Subcutaneous abdominal adipose tissue (tissue), 5 donors: Measurements from ENCODE around the gene ZNF48.

Source experiments
- H3K27ac ChIP-seq: one replicate; pipeline ENCODE4 v1.7.0; 2013; ENCODE audit warnings: low read depth, mild to moderate bottlenecking, inconsistent platforms, low read length, moderate library complexity
- H3K27me3 ChIP-seq, 5 donors: one replicate each; pipeline ENCODE4 v1.7.0; 2013; ENCODE audit warnings: low read length in 5 of 5, inconsistent platforms in 1 of 5; ENCODE audit not compliant: control insufficient read depth in 5 of 5, insufficient read depth in 4 of 5
- H3K36me3 ChIP-seq, 5 donors: one replicate each; pipeline ENCODE4 v1.7.0; 2013; ENCODE audit warnings: low read length in 5 of 5; ENCODE audit not compliant: control insufficient read depth in 5 of 5, insufficient read depth in 5 of 5
- H3K4me1 ChIP-seq, 5 donors: one replicate each; pipeline ENCODE4 v1.7.0; 2013; ENCODE audit warnings: low read length in 5 of 5, mild to moderate bottlenecking in 3 of 5, moderate library complexity in 1 of 5; ENCODE audit not compliant: control insufficient read depth in 5 of 5, insufficient read depth in 5 of 5
- H3K4me3 ChIP-seq, 5 donors: one replicate each; pipeline ENCODE4 v1.7.0; 2013; ENCODE audit warnings: low read length in 5 of 5, low read depth in 1 of 5
- H3K9ac ChIP-seq, 5 donors: one replicate each; pipeline ENCODE4 v1.7.0; 2013; ENCODE audit warnings: low read length in 5 of 5, mild to moderate bottlenecking in 4 of 5, moderate library complexity in 3 of 5
- H3K9me3 ChIP-seq, 5 donors: one replicate each; pipeline ENCODE4 v1.7.0; 2013; ENCODE audit warnings: low read length in 5 of 5; ENCODE audit not compliant: control insufficient read depth in 5 of 5
- donor health status: healthy.
- donor health status: healthy.
- donor health status: healthy.
- donor health status: healthy.
- donor health status: healthy.

ZNF48 gene

GRCh38 chr16:30357715-30358576 lies 37.3 kb upstream of the ZNF48 start:
- H3K4me1 ChIP-seq = peaks cover 7 to 42% (median 34%) of the 10 kb centered on the region in 5 donors
- no peak overlapping the region for H3K4me3 ChIP-seq
- no peak overlapping the region for H3K27ac ChIP-seq
- H3K27me3 ChIP-seq = peaks cover 0 to 4% (median 0%) of the 10 kb centered on the region in 5 donors
- H3K9ac ChIP-seq = no peak overlapping the region
- H3K36me3 ChIP-seq = peaks cover 0 to 58% (median 48%) of the 10 kb centered on the region in 5 donors
- H3K9me3 ChIP-seq = no peaks in the 10 kb centered on the region

- Histone ChIP-seq H3K27me3 (peaks cover 0 to 4% (median 0%) of the 10 kb centered on the region in 5 donors), H3K4me3 (no peak overlapping the region), H3K9me3 (no peaks in the 10 kb centered on the region), H3K9ac (no peak overlapping the region), H3K27ac (no peak overlapping the region), H3K4me1 (peaks cover 7 to 37% (median 31%) of the 10 kb centered on the region in 5 donors), H3K36me3 (peaks cover 0 to 57% (median 49%) of the 10 kb centered on the region in 5 donors)
Observed at GRCh38 chr16:30358577-30358936, 36.7 kb upstream of the ZNF48 start.

GRCh38 chr16:30358990-30359870 lies 36.0 kb upstream of the ZNF48 start:
- peaks cover 0 to 4% (median 0%) of the 10 kb centered on the region in 5 donors for H3K27me3 ChIP-seq
- H3K27ac ChIP-seq = no peak overlapping the region
- no peak overlapping the region for H3K9ac ChIP-seq
- peaks cover 0 to 58% (median 50%) of the 10 kb centered on the region in 5 donors for H3K36me3 ChIP-seq
- H3K4me3 ChIP-seq = no peak overlapping the region
- peaks cover 7 to 30% (median 26%) of the 10 kb centered on the region in 5 donors for H3K4me1 ChIP-seq
- no peaks in the 10 kb centered on the region for H3K9me3 ChIP-seq

GRCh38 chr16:30359871-30360170 lies 35.4 kb upstream of the ZNF48 start:
- no peak overlapping the region for H3K4me3 ChIP-seq
- no peak overlapping the region for H3K9ac ChIP-seq
- peaks cover 5 to 25% (median 20%) of the 10 kb centered on the region in 5 donors for H3K4me1 ChIP-seq
- no peaks in the 10 kb centered on the region for H3K9me3 ChIP-seq
- H3K27ac ChIP-seq = no peak overlapping the region
- H3K36me3 ChIP-seq = peaks cover 0 to 64% (median 56%) of the 10 kb centered on the region in 5 donors
- H3K27me3 ChIP-seq = peaks cover 0 to 4% (median 0%) of the 10 kb centered on the region in 5 donors

- Histone ChIP-seq H3K9ac (no peak overlapping the region), H3K4me3 (no peak overlapping the region), H3K27ac (no peak overlapping the region), H3K9me3 (no peaks in the 10 kb centered on the region), H3K4me1 (peaks cover 0 to 14% (median 12%) of the 10 kb centered on the region in 5 donors), H3K36me3 (peaks cover 0 to 75% (median 61%) of the 10 kb centered on the region in 5 donors), H3K27me3 (no peaks in the 10 kb centered on the region)
Observed at GRCh38 chr16:30361180-30361579, 34.0 kb upstream of the ZNF48 start.

GRCh38 chr16:30365200-30365599 lies 30.0 kb upstream of the ZNF48 start:
- H3K4me1 ChIP-seq = peaks cover 14 to 35% (median 34%) of the 10 kb centered on the region in 5 donors
- H3K36me3 ChIP-seq = peaks cover 0 to 41% (median 32%) of the 10 kb centered on the region in 5 donors
- no peak overlapping the region for H3K27ac ChIP-seq
- no peaks in the 10 kb centered on the region for H3K9me3 ChIP-seq
- no peak overlapping the region for H3K9ac ChIP-seq
- no peak overlapping the region for H3K4me3 ChIP-seq
- H3K27me3 ChIP-seq = no peaks in the 10 kb centered on the region

- H3K36me3 ChIP-seq = peaks cover 0 to 31% (median 27%) of the 10 kb centered on the region in 5 donors
- H3K27ac ChIP-seq = no peak overlapping the region
- H3K4me1 ChIP-seq = peaks cover 14 to 41% (median 39%) of the 10 kb centered on the region in 5 donors
- no peaks in the 10 kb centered on the region for H3K9me3 ChIP-seq
- no peaks in the 10 kb centered on the region for H3K27me3 ChIP-seq
- no peak overlapping the region for H3K9ac ChIP-seq
- H3K4me3 ChIP-seq = no peak overlapping the region
Observed at GRCh38 chr16:30366511-30366910, 28.7 kb upstream of the ZNF48 start.

- H3K4me3 ChIP-seq = peak overlapping the region; percentile 67 to 80 (median 78)
- peaks cover 14 to 42% (median 39%) of the 10 kb centered on the region in 5 donors for H3K4me1 ChIP-seq
- peak overlapping the region; percentile 71 for H3K27ac ChIP-seq
Observed at GRCh38 chr16:30367349-30368009, 27.7 kb upstream of the ZNF48 start.

GRCh38 chr16:30368122-30368791 lies 27.0 kb upstream of the ZNF48 start:
- H3K27ac ChIP-seq = peak overlapping the region; percentile 71
- H3K4me1 ChIP-seq = peaks cover 14 to 42% (median 39%) of the 10 kb centered on the region in 5 donors
- no peaks in the 10 kb centered on the region for H3K9me3 ChIP-seq
- H3K27me3 ChIP-seq = no peaks in the 10 kb centered on the region
- peak overlapping the region; percentile 67 to 80 (median 78) for H3K4me3 ChIP-seq
- peak overlapping the region; percentile 79 to 95 (median 88) for H3K9ac ChIP-seq
- H3K36me3 ChIP-seq = peaks cover 0 to 27% (median 19%) of the 10 kb centered on the region in 5 donors

More at GRCh38 chr16:30367349-30368009, 27.7 kb upstream of the ZNF48 start:
- H3K9me3 ChIP-seq = no peaks in the 10 kb centered on the region
- H3K36me3 ChIP-seq = peaks cover 0 to 31% (median 25%) of the 10 kb centered on the region in 5 donors
- peak overlapping the region; percentile 79 to 95 (median 88) for H3K9ac ChIP-seq
- H3K27me3 ChIP-seq = no peaks in the 10 kb centered on the region
